ENCODE measurements around the gene ROM1. TPM values are rescaled to one million over a fixed set of nuclear protein-coding genes. Genes with fewer than 3 reads are reported as not detected.

Gene ROM1
- total RNA-seq, 1 experiment from 2014 or later: 2.7 TPM

DNA sequence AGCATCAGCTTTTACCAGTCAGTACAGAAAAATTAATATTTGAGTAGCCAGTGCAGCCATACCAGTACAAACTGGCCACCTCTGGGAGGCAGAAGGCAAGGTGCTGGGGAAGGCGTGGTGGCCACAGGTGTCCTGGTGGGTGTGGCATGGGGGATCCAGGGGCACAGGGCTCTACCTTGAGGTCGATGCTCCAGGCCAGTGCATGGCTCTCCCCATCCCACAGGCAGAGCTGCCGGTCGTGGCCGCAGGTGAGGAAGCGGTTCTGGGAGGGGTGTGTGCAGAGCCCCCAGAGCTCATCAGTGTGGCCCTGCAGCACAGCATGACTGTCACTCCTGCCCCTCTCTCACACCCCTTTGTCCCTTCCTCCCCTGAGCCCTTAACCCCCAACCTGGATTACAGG is 7.6 kb upstream of the ROM1 start:
- no peaks in the 10 kb centered on the region for H4K20me1 ChIP-seq (ENCODE audit: insufficient read depth)
- no peaks in the 10 kb centered on the region for H3K27me3 ChIP-seq (ENCODE audit: insufficient read depth, low read length)
- ChIA-PET POLR2A (interaction anchor here (1.5 kb wide), 1 partner anchor 60 kb away, joined by 4 read pairs; the partner anchor contains the start of genes C11orf98 and CSKMT), RAD21 (ENCODE audit: low non-redundant PET in 1 of 2, low total read pairs in 2 of 2, uncharacterized antibody in 2 of 2, unreplicated experiment in 2 of 2) (no interaction called here), CTCF (no interaction called here)
- H3K9me2 ChIP-seq (ENCODE audit: insufficient read depth): no peaks in the 10 kb centered on the region
- H3K79me2 ChIP-seq (ENCODE audit: insufficient read depth, low read length): peaks cover 12% of the 10 kb centered on the region
- no peak overlapping the region for H3K4me3 ChIP-seq (replicated peaks in 1 of 2; ENCODE audit: low read depth in 1 of 2, low read length in 2 of 2)
- H2AFZ ChIP-seq (ENCODE audit: low read depth, low read length, poor library complexity, severe bottlenecking): no peak overlapping the region
- H3K9me3 ChIP-seq (ENCODE audit: control insufficient read depth in 1 of 2, insufficient read depth in 1 of 2, low read depth in 1 of 2, low read length in 2 of 2): no peaks in the 10 kb centered on the region
- ATAC-seq (no peak), DNase-seq (ENCODE audit: low read depth, low spot score) (no peak)
- peaks cover 0 to 21% of the 10 kb centered on the region in 2 experiments; a peak in 3 of 4 replicates for H3K4me1 ChIP-seq (ENCODE audit: control insufficient read depth in 1 of 2, insufficient read depth in 2 of 2, low read length in 2 of 2)
- intact Hi-C loops (cut with micrococcal nuclease): no loop called here
- TF ChIP-seq EZH2 (IDR thresholded peaks at IDR 0.05) (no peak), EGR1 (IDR thresholded peaks at IDR 0.05; ENCODE audit: low read depth) (no peak), POLR2AphosphoS5 (IDR thresholded peaks at IDR 0.05; ENCODE audit: low read depth, low read length) (no peak), POLR2A (IDR thresholded peaks at IDR 0.05; ENCODE audit: borderline replicate concordance, extremely low read depth, insufficient read depth, insufficient read length) (no peak), FOSL1 (IDR thresholded peaks at IDR 0.05; ENCODE audit: low read depth) (no peak), SP1 (IDR thresholded peaks at IDR 0.05; ENCODE audit: low read depth) (no peak), YY1 (IDR thresholded peaks at IDR 0.05; ENCODE audit: extremely low read depth, insufficient replicate concordance, low read depth, low read length) (no peak), CBX3 (IDR thresholded peaks at IDR 0.05; ENCODE audit: low read depth) (no peak), EZH2phosphoT487 (IDR thresholded peaks at IDR 0.05; ENCODE audit: borderline replicate concordance) (no peak), TCF7L2 (IDR thresholded peaks at IDR 0.05; ENCODE audit: borderline replicate concordance, extremely low read depth, insufficient read depth, insufficient read length) (no peak), ZFX (IDR thresholded peaks at IDR 0.05) (no peak), ELF1 (IDR thresholded peaks at IDR 0.05; ENCODE audit: borderline replicate concordance, low read depth) (no peak), RAD21 (IDR thresholded peaks at IDR 0.05; ENCODE audit: low read depth) (no peak), CEBPB (IDR thresholded peaks at IDR 0.05; ENCODE audit: low read depth) (no peak), SIN3A (IDR thresholded peaks at IDR 0.05; ENCODE audit: low read depth) (no peak)
- TF ChIP-seq, protein P1, sequence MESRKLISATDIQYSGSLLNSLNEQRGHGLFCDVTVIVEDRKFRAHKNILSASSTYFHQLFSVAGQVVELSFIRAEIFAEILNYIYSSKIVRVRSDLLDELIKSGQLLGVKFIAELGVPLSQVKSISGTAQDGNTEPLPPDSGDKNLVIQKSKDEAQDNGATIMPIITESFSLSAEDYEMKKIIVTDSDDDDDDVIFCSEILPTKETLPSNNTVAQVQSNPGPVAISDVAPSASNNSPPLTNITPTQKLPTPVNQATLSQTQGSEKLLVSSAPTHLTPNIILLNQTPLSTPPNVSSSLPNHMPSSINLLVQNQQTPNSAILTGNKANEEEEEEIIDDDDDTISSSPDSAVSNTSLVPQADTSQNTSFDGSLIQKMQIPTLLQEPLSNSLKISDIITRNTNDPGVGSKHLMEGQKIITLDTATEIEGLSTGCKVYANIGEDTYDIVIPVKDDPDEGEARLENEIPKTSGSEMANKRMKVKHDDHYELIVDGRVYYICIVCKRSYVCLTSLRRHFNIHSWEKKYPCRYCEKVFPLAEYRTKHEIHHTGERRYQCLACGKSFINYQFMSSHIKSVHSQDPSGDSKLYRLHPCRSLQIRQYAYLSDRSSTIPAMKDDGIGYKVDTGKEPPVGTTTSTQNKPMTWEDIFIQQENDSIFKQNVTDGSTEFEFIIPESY (IDR thresholded peaks at IDR 0.05; ENCODE audit: extremely low read depth, insufficient replicate concordance, low read length): no peak
- TF ChIP-seq, protein P2, sequence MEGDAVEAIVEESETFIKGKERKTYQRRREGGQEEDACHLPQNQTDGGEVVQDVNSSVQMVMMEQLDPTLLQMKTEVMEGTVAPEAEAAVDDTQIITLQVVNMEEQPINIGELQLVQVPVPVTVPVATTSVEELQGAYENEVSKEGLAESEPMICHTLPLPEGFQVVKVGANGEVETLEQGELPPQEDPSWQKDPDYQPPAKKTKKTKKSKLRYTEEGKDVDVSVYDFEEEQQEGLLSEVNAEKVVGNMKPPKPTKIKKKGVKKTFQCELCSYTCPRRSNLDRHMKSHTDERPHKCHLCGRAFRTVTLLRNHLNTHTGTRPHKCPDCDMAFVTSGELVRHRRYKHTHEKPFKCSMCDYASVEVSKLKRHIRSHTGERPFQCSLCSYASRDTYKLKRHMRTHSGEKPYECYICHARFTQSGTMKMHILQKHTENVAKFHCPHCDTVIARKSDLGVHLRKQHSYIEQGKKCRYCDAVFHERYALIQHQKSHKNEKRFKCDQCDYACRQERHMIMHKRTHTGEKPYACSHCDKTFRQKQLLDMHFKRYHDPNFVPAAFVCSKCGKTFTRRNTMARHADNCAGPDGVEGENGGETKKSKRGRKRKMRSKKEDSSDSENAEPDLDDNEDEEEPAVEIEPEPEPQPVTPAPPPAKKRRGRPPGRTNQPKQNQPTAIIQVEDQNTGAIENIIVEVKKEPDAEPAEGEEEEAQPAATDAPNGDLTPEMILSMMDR (IDR thresholded peaks at IDR 0.05 in 2 of 3, conservative IDR thresholded peaks at IDR 0.05 in 1 of 3; ENCODE audit: borderline replicate concordance in 1 of 3, insufficient read depth in 1 of 3, low read depth in 2 of 3, low read length in 2 of 3): no peak
- TF ChIP-seq, protein P3, sequence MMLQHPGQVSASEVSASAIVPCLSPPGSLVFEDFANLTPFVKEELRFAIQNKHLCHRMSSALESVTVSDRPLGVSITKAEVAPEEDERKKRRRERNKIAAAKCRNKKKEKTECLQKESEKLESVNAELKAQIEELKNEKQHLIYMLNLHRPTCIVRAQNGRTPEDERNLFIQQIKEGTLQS (IDR thresholded peaks at IDR 0.05): no peak
- TF ChIP-seq, protein P4, sequence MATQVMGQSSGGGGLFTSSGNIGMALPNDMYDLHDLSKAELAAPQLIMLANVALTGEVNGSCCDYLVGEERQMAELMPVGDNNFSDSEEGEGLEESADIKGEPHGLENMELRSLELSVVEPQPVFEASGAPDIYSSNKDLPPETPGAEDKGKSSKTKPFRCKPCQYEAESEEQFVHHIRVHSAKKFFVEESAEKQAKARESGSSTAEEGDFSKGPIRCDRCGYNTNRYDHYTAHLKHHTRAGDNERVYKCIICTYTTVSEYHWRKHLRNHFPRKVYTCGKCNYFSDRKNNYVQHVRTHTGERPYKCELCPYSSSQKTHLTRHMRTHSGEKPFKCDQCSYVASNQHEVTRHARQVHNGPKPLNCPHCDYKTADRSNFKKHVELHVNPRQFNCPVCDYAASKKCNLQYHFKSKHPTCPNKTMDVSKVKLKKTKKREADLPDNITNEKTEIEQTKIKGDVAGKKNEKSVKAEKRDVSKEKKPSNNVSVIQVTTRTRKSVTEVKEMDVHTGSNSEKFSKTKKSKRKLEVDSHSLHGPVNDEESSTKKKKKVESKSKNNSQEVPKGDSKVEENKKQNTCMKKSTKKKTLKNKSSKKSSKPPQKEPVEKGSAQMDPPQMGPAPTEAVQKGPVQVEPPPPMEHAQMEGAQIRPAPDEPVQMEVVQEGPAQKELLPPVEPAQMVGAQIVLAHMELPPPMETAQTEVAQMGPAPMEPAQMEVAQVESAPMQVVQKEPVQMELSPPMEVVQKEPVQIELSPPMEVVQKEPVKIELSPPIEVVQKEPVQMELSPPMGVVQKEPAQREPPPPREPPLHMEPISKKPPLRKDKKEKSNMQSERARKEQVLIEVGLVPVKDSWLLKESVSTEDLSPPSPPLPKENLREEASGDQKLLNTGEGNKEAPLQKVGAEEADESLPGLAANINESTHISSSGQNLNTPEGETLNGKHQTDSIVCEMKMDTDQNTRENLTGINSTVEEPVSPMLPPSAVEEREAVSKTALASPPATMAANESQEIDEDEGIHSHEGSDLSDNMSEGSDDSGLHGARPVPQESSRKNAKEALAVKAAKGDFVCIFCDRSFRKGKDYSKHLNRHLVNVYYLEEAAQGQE (IDR thresholded peaks at IDR 0.05; ENCODE audit: low read depth): no peak
- TF ChIP-seq, protein P5, sequence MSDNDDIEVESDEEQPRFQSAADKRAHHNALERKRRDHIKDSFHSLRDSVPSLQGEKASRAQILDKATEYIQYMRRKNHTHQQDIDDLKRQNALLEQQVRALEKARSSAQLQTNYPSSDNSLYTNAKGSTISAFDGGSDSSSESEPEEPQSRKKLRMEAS (IDR thresholded peaks at IDR 0.05): no peak
- no TSS peak for BruUV-seq (replicated peaks)
- H3K36me3 ChIP-seq (ENCODE audit: control insufficient read depth in 1 of 2, insufficient read depth in 2 of 2, low read length in 2 of 2): peaks cover 0 to 3% of the 10 kb centered on the region in 2 experiments; a peak in 2 of 4 replicates
- H3K9ac ChIP-seq (ENCODE audit: low read length): no peak overlapping the region
- no peak overlapping the region for H3K27ac ChIP-seq (ENCODE audit: low read depth, low read length)
- no peak overlapping the region for H3K4me2 ChIP-seq (ENCODE audit: low read length)
